Lower lobe of right lung (tissue), 2 donors: ENCODE results near the gene DENND2A. TPM values are rescaled to one million over a fixed set of nuclear protein-coding genes. Genes with fewer than 3 reads are reported as not detected.

Experiments used
- ATAC-seq, 2 donors: fragments of 200-7000 bp; cut with Tn5 transposase; one replicate each; pipeline ENCODE4 v1.9.1; 2020 to 2022; ENCODE audit warnings: mild to moderate bottlenecking in 2 of 2, moderate library complexity in 2 of 2
- DNase-seq: peaks from one replicate; pipeline ENCODE4 v3.0.0-alpha.2; 2020
- H3K27ac ChIP-seq: fragments of 200-600 bp; one replicate; pipeline ENCODE4 v1.8.0; 2022
- H3K27me3 ChIP-seq: fragments of 200-600 bp; one replicate; pipeline ENCODE4 v1.8.0; 2022; ENCODE audit warnings: low read depth
- H3K36me3 ChIP-seq: fragments of 200-600 bp; one replicate; pipeline ENCODE4 v1.8.0; 2022; ENCODE audit warnings: mild to moderate bottlenecking
- H3K4me1 ChIP-seq: fragments of 200-600 bp; one replicate; pipeline ENCODE4 v1.8.0; 2022
- H3K4me3 ChIP-seq: fragments of 200-600 bp; one replicate; pipeline ENCODE4 v1.8.0; 2022; ENCODE audit warnings: mild to moderate bottlenecking
- H3K9me3 ChIP-seq: fragments of 200-600 bp; one replicate; pipeline ENCODE4 v1.8.0; 2022
- intact Hi-C: fragments of 100-400 bp; cut with DNase I; formaldehyde crosslinking; loops from one replicate; pipeline ENCODE4 v1.11.0; 2022
- total RNA-seq: library from RNA; stranded (reverse); fragmentation: NEBNext Ultra II Directional; extraction: Animal tissue kit (Norgen Biotek cat#: 25700); gene quantifications from one replicate; pipeline ENCODE4 v1.2.1, GENCODE V29; 2021
- TF ChIP-seq, protein P1 (sequence below): fragments of 200-600 bp; IDR thresholded peaks from one replicate; pipeline ENCODE4 v1.8.0; 2022; ENCODE audit warnings: antibody characterized with exemption, mild to moderate bottlenecking
- donor health status: DM: no; HTN: yes; CAD: no; lungs with severe emphysema.

DENND2A gene
- total RNA-seq, 1 donor from 2014 or later = 19.0 TPM

DNA sequence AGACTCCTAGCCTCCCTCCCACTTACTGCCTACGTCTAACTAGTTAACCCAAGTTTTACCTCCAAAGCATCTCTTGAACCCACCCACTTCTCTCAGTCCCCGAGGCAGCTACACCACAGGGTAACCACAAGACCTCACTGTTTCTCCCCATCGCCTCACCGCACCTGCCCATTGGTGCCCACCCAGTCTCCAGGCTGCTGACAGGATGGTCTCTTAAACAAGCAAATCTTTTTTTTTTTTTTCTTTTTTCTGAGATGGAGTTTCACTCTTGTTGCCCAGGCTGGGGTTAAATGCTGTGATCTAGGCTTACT is 47.0 kb downstream of the DENND2A start:
- TF ChIP-seq, protein P1, sequence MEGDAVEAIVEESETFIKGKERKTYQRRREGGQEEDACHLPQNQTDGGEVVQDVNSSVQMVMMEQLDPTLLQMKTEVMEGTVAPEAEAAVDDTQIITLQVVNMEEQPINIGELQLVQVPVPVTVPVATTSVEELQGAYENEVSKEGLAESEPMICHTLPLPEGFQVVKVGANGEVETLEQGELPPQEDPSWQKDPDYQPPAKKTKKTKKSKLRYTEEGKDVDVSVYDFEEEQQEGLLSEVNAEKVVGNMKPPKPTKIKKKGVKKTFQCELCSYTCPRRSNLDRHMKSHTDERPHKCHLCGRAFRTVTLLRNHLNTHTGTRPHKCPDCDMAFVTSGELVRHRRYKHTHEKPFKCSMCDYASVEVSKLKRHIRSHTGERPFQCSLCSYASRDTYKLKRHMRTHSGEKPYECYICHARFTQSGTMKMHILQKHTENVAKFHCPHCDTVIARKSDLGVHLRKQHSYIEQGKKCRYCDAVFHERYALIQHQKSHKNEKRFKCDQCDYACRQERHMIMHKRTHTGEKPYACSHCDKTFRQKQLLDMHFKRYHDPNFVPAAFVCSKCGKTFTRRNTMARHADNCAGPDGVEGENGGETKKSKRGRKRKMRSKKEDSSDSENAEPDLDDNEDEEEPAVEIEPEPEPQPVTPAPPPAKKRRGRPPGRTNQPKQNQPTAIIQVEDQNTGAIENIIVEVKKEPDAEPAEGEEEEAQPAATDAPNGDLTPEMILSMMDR = no peak
- Histone ChIP-seq H3K4me3 (no peak overlapping the region), H3K36me3 (no peaks in the 10 kb centered on the region), H3K27ac (no peak overlapping the region), H3K27me3 (no peaks in the 10 kb centered on the region), H3K9me3 (no peaks in the 10 kb centered on the region), H3K4me1 (no peaks in the 10 kb centered on the region)
- ATAC-seq = no peak
- no peak for DNase-seq
- intact Hi-C loops = no loop called here

DNA sequence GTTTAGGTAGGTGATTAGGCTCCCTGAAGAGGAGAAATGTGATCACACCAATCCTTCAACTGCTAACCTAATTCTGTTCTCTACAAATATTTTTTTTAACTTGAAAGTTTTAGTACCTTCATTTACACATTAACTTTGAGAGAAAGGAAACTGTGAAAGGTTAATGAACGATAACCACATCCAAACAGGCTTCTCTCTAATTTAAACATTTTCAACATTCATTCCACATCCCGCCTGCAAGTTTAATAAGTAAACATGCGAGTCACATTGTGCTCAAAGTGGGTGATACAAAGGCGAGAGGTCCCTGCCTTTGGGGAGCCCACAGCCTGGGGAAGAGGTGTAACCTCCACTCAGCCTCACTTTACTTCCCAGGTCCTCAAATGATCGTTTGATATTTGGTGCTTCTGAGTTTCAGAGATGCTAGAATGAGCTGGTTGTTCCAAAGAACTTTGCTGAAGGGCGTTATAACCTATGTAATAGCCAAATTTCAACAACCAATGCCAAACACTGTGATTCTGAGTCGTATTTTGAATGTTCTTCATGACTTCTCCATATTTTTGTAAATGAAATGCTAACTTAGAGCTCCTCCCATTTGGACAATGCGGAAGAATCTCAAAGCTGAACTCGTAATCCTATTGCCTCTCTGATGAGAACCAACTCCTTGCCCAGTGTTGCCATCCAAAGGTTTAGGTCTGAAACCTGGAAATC is 47.5 kb downstream of the DENND2A start:
- H3K27me3 ChIP-seq = no peaks in the 10 kb centered on the region
- H3K9me3 ChIP-seq = no peaks in the 10 kb centered on the region
- H3K36me3 ChIP-seq = no peaks in the 10 kb centered on the region
- no peaks in the 10 kb centered on the region for H3K4me1 ChIP-seq
- no peak overlapping the region for H3K4me3 ChIP-seq
- TF ChIP-seq, protein P1 = no peak
- no peak for ATAC-seq
- no peak overlapping the region for H3K27ac ChIP-seq
- intact Hi-C loops = no loop called here
- no peak for DNase-seq

DNA sequence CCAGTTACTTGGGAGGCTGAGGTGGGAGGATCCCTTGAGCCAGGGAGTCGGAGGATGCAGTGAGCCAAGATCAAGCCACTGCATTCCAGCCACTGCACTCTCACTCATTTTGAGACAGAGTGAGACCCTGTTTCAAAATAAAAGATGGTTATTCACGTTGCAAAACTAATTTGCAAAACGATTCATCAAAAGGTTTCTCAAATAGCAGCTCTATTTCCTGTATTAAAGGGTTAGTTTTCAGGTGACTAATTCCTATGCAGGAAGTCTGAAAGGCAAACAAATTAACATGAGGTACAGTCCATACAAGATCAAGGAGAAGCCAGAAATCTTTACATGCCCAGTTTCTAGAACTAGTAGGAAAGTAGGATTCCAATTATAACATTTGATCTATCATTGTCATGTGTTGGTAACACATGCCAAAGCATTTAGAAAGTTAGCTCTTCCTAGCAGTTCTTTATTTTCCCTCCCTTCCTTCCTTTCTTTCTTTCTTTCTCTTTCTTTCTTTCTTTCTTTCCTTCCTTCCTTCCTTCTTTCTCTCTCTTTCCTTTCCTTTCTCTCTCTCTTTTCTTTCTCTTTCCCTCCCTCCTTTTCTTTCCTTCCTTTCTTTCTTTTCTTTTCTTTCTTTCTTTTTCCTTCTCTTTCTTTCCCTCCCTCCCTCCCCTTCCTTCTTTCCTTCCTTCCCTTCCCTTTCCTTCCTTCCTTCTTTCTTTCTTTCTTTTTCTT is 49.3 kb downstream of the DENND2A start:
- ATAC-seq = no peak
- H3K4me3 ChIP-seq = no peak overlapping the region
- intact Hi-C loops = no loop called here
- TF ChIP-seq, protein P1 = no peak
- no peaks in the 10 kb centered on the region for H3K4me1 ChIP-seq
- H3K27ac ChIP-seq = no peak overlapping the region
- H3K27me3 ChIP-seq = no peaks in the 10 kb centered on the region
- DNase-seq = no peak
- H3K9me3 ChIP-seq = no peaks in the 10 kb centered on the region
- no peaks in the 10 kb centered on the region for H3K36me3 ChIP-seq

- intact Hi-C loops = no loop called here
- no peak overlapping the region for H3K27ac ChIP-seq
- H3K36me3 ChIP-seq = peaks cover 9% of the 10 kb centered on the region
- no peaks in the 10 kb centered on the region for H3K9me3 ChIP-seq
- no peak overlapping the region for H3K4me3 ChIP-seq
- H3K27me3 ChIP-seq = no peaks in the 10 kb centered on the region
- no peaks in the 10 kb centered on the region for H3K4me1 ChIP-seq
- ATAC-seq (no peak), DNase-seq (no peak)
- TF ChIP-seq, protein P1 = no peak
These were observed 53.4 kb downstream of the DENND2A start for GRCh38 chr7:140587243-140587642.

DNA sequence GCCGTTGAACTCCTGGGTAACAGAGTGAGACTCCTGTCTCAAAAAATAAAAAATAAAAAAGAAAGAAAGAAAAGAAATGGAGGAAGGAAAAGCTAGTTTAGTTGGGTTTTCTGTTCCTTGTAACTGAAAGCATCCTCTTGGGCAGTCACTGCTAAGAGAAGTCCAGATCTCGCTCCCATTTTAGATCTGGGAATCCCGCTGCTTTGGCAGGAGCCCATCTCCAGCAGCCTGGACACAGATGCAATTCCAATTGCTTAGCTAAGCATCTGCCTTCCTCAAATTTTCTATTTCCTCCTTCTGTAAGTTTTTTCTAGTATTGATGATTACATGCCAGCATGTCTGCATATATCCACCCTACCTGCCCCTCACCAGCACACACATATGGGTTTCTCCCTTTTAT is 54.1 kb downstream of the DENND2A start:
- intact Hi-C loops = no loop called here
- TF ChIP-seq, protein P1 = no peak
- ATAC-seq (no peak), DNase-seq (no peak)
- H3K4me1 ChIP-seq = no peaks in the 10 kb centered on the region
- H3K9me3 ChIP-seq = no peaks in the 10 kb centered on the region
- peaks cover 9% of the 10 kb centered on the region for H3K36me3 ChIP-seq
- H3K4me3 ChIP-seq = no peak overlapping the region
- no peaks in the 10 kb centered on the region for H3K27me3 ChIP-seq
- no peak overlapping the region for H3K27ac ChIP-seq
